Ishikawa (cell line): ENCODE measurements around the gene ANKRD34C.

ENCODE experiments used
- CEBPB ChIP-seq: IDR thresholded peaks from 2 replicates; pipeline ENCODE4 v1.6.1; 2012
- CREB1 ChIP-seq: IDR thresholded peaks from 2 replicates; pipeline ENCODE4 v1.6.1; 2012; ENCODE audit warnings: low read depth
- EGR1 ChIP-seq: IDR thresholded peaks from 2 replicates; pipeline ENCODE4 v1.6.1; 2012
- EP300 ChIP-seq: IDR thresholded peaks from 2 replicates; pipeline ENCODE4 v1.6.1; 2012; ENCODE audit warnings: borderline replicate concordance
- FOXM1 ChIP-seq: IDR thresholded peaks from 2 replicates; pipeline ENCODE4 v1.6.1; 2012; ENCODE audit warnings: low read depth, borderline replicate concordance
- MAX ChIP-seq: IDR thresholded peaks from 2 replicates; pipeline ENCODE4 v1.6.1; 2012
- NFIC ChIP-seq: IDR thresholded peaks from 2 replicates; pipeline ENCODE4 v1.6.1; 2012
- RAD21 ChIP-seq: IDR thresholded peaks from 2 replicates; pipeline ENCODE4 v1.6.1; 2012; ENCODE audit warnings: low read depth
- REST ChIP-seq: IDR thresholded peaks from 2 replicates; pipeline ENCODE4 v1.6.1; 2012; ENCODE audit warnings: low read depth, mild to moderate bottlenecking
- TAF1 ChIP-seq: IDR thresholded peaks from 2 replicates; pipeline ENCODE4 v1.6.1; 2012; ENCODE audit warnings: low read depth, mild to moderate bottlenecking
- TCF12 ChIP-seq: IDR thresholded peaks from 2 replicates; pipeline ENCODE4 v1.6.1; 2012; ENCODE audit warnings: low read depth
- TEAD4 ChIP-seq: IDR thresholded peaks from 2 replicates; pipeline ENCODE4 v1.6.1; 2012
- USF1 ChIP-seq: IDR thresholded peaks from 2 replicates; pipeline ENCODE4 v1.6.1; 2012
- YY1 ChIP-seq: IDR thresholded peaks from 2 replicates; pipeline ENCODE4 v1.6.1; 2012; ENCODE audit warnings: low read depth
- ZBTB7A ChIP-seq: IDR thresholded peaks from 2 replicates; pipeline ENCODE4 v1.6.1; 2012; ENCODE audit warnings: low read depth

The ANKRD34C gene

GRCh38 chr15:79316864-79317263, 34.3 kb downstream of the ANKRD34C start:
- TF ChIP-seq FOXM1 (no peak), TAF1 (no peak), CEBPB (no peak), RAD21 (no peak), CREB1 (no peak)

- TF ChIP-seq USF1 (no peak), ZBTB7A (no peak), CREB1 (no peak), RAD21 (no peak), EP300 (no peak), TAF1 (no peak)
Measured at GRCh38 chr15:79321876-79322275, 39.4 kb downstream of the ANKRD34C start.

GRCh38 chr15:79322306-79322705, 39.8 kb downstream of the ANKRD34C start:
- TF ChIP-seq TEAD4 (no peak), TCF12 (no peak), YY1 (no peak), EP300 (no peak), MAX (no peak), USF1 (no peak), CEBPB (no peak), ZBTB7A (no peak), RAD21 (no peak), NFIC (no peak), CREB1 (no peak), EGR1 (no peak)

- TF ChIP-seq YY1 (no peak), EP300 (no peak), NFIC (no peak), RAD21 (no peak), TEAD4 (no peak), CREB1 (no peak), FOXM1 (no peak), REST (no peak), EGR1 (no peak), CEBPB (no peak), TAF1 (no peak), USF1 (no peak), TCF12 (no peak), MAX (no peak), ZBTB7A (no peak)
Measured at GRCh38 chr15:79322945-79323344, 40.4 kb downstream of the ANKRD34C start.

- TF ChIP-seq NFIC: peak; percentile 33
- no peak for TF ChIP-seq USF1
- TF ChIP-seq YY1: no peak
- TF ChIP-seq TCF12: no peak
- no peak for TF ChIP-seq CREB1
- TF ChIP-seq MAX: no peak
Measured at GRCh38 chr15:79329171-79329611, 46.7 kb downstream of the ANKRD34C start.
